H1 (cell line): ENCODE results near the gene KIF1B. TPM values are rescaled to one million over a fixed set of nuclear protein-coding genes. Genes with fewer than 3 reads are reported as not detected.

Source experiments
- CTCF ChIA-PET: fragments of 300-600 bp; sonication (Branson Sonifier 250); formaldehyde crosslinking; loops from one replicate; lab custom pipeline; 2021; ENCODE audit not compliant: partially characterized antibody; lab: Charles Lee
- POLR2A ChIA-PET: fragments of 300-600 bp; sonication (Branson Sonifier 250); formaldehyde crosslinking; loops from one replicate; lab custom pipeline; 2021; ENCODE audit warnings: inconsistent platforms; ENCODE audit not compliant: partially characterized antibody; lab: Charles Lee
- DNase-seq, 2 experiments: peaks; one replicate each; pipeline versions ENCODE4 v3.0.0 to v3.0.0-alpha.2; 2010 to 2022; ENCODE audit warnings: low spot score in 2 of 2, low read depth in 1 of 2, mixed read lengths in 1 of 2
- FAIRE-seq: peaks from 2 replicates; lab custom pipeline; 2011; peaks lifted over from hg19 to GRCh38; lab: Jason Lieb, UNC
- H2AFZ ChIP-seq: 2 replicates; pipeline ENCODE4 v1.8.1; 2012; ENCODE audit warnings: low read length, inconsistent platforms
- H2AK5ac ChIP-seq: 2 replicates; pipeline ENCODE4 v1.6.1; 2013; ENCODE audit warnings: low read depth, low read length
- H2BK120ac ChIP-seq: replicated peaks from 2 replicates; pipeline ENCODE3; 2013; ENCODE audit warnings: low read depth, low read length, inconsistent platforms
- H2BK12ac ChIP-seq: 2 replicates; pipeline ENCODE4 v1.6.1; 2013; ENCODE audit warnings: low read depth, low read length
- H2BK15ac ChIP-seq: 2 replicates; pipeline ENCODE4 v1.6.1; 2013; ENCODE audit warnings: low read length
- H2BK20ac ChIP-seq: 2 replicates; pipeline ENCODE4 v1.6.1; 2013; ENCODE audit warnings: low read length
- H2BK5ac ChIP-seq: 2 replicates; pipeline ENCODE4 v1.6.1; 2013; ENCODE audit warnings: low read depth, low read length
- H3K14ac ChIP-seq: 2 replicates; pipeline ENCODE4 v1.6.1; 2013; ENCODE audit warnings: inconsistent platforms; ENCODE audit not compliant: insufficient read length
- H3K18ac ChIP-seq: 2 replicates; pipeline ENCODE4 v1.6.1; 2013; ENCODE audit warnings: low read length; ENCODE audit errors: extremely low read depth
- H3K23ac ChIP-seq: 2 replicates; pipeline ENCODE4 v1.6.1; 2013; ENCODE audit warnings: inconsistent platforms; ENCODE audit not compliant: insufficient read length
- H3K23me2 ChIP-seq: 2 replicates; pipeline ENCODE4 v1.6.1; 2013; ENCODE audit warnings: low read depth, low read length
- H3K27ac ChIP-seq: 2 replicates; pipeline ENCODE4 v1.6.1; 2011; ENCODE audit warnings: low read depth, low read length, inconsistent platforms
- H3K27me3 ChIP-seq, 4 experiments: replicated peaks in 1 of 4; 1 replicate in 1 of 4; 2 replicates in 3 of 4; pipeline versions ENCODE4 v1.6.1 to v1.8.1; 2011 to 2013; ENCODE audit warnings: low read length in 3 of 4, mild to moderate bottlenecking in 3 of 4, inconsistent platforms in 2 of 4, mixed read lengths in 2 of 4, moderate library complexity in 1 of 4; ENCODE audit not compliant: control insufficient read depth in 3 of 4, insufficient read depth in 3 of 4; ENCODE audit errors: extremely low read depth in 1 of 4
- H3K36me3 ChIP-seq, 4 experiments: 2 replicates each; pipeline versions ENCODE4 v1.6.1 to v1.8.1; 2011 to 2013; ENCODE audit warnings: mild to moderate bottlenecking in 4 of 4, low read length in 3 of 4, moderate library complexity in 2 of 4, control low read depth in 1 of 4, inconsistent platforms in 1 of 4; ENCODE audit not compliant: insufficient read depth in 4 of 4, control insufficient read depth in 2 of 4
- H3K4ac ChIP-seq: replicated peaks from 2 replicates; pipeline ENCODE3; 2013; ENCODE audit warnings: low read length, low read depth, mixed read lengths, inconsistent platforms; ENCODE audit not compliant: insufficient read length
- H3K4me1 ChIP-seq, 4 experiments: replicated peaks in 1 of 4; 1 replicate in 1 of 4; 2 replicates in 3 of 4; pipeline versions ENCODE4 v1.6.1 to v1.8.1; 2011 to 2013; ENCODE audit warnings: low read length in 3 of 4, inconsistent platforms in 2 of 4, mixed read lengths in 1 of 4; ENCODE audit not compliant: insufficient read depth in 4 of 4, control insufficient read depth in 3 of 4
- H3K4me2 ChIP-seq, 2 experiments: 2 replicates each; pipeline versions ENCODE4 v1.6.1 to v1.8.1; 2011 to 2013; ENCODE audit warnings: low read depth in 2 of 2, low read length in 2 of 2, control low read depth in 1 of 2, inconsistent platforms in 1 of 2, mild to moderate bottlenecking in 1 of 2; ENCODE audit not compliant: insufficient read depth in 1 of 2
- H3K4me3 ChIP-seq, 4 experiments: fragments of 200-600, 300-600 bp in 1 of 4; sonication (generic), shearing (Covaris generic), sonication (Bioruptor Twin) in 1 of 4; 2 replicates each; pipeline versions ENCODE4 v1.5.1 to v1.8.1; 2011 to 2016; ENCODE audit warnings: low read length in 4 of 4, low read depth in 3 of 4, control low read depth in 2 of 4, inconsistent platforms in 2 of 4, mild to moderate bottlenecking in 2 of 4, mixed read lengths in 1 of 4, moderate library complexity in 1 of 4; ENCODE audit not compliant: insufficient read depth in 2 of 4; ENCODE audit errors: extremely low read depth in 1 of 4
- H3K56ac ChIP-seq: replicated peaks from 2 replicates; pipeline ENCODE3; 2013; ENCODE audit warnings: low read depth, mild to moderate bottlenecking, mixed read lengths, low read length, inconsistent platforms; ENCODE audit not compliant: insufficient read length
- H3K79me1 ChIP-seq: 2 replicates; pipeline ENCODE4 v1.6.1; 2013; ENCODE audit warnings: low read depth, low read length, control low read depth
- H3K79me2 ChIP-seq, 2 experiments: 2 replicates each; pipeline versions ENCODE4 v1.6.1 to v1.8.1; 2012 to 2013; ENCODE audit warnings: low read length in 2 of 2, mild to moderate bottlenecking in 2 of 2, inconsistent platforms in 1 of 2; ENCODE audit not compliant: insufficient read depth in 2 of 2, control insufficient read depth in 1 of 2
- H3K9ac ChIP-seq, 4 experiments: replicated peaks in 1 of 4; 1 replicate in 1 of 4; 2 replicates in 3 of 4; pipeline versions ENCODE4 v1.6.1 to v1.8.1; 2011 to 2013; ENCODE audit warnings: low read depth in 3 of 4, low read length in 3 of 4, control low read depth in 2 of 4, mild to moderate bottlenecking in 2 of 4, moderate library complexity in 2 of 4, inconsistent platforms in 1 of 4; ENCODE audit errors: extremely low read depth in 1 of 4
- H3K9me3 ChIP-seq, 2 experiments: 2 replicates each; pipeline versions ENCODE4 v1.6.1 to v1.8.1; 2012 to 2013; ENCODE audit warnings: mild to moderate bottlenecking in 2 of 2, moderate library complexity in 2 of 2, control low read depth in 1 of 2, inconsistent platforms in 1 of 2, low read depth in 1 of 2, low read length in 1 of 2, mixed read lengths in 1 of 2; ENCODE audit not compliant: insufficient read depth in 2 of 2
- H4K20me1 ChIP-seq, 2 experiments: replicated peaks in 1 of 2; 2 replicates each; pipeline versions ENCODE3 to v1.8.1; 2011 to 2013; ENCODE audit warnings: inconsistent platforms in 2 of 2, low read length in 2 of 2, mild to moderate bottlenecking in 1 of 2; ENCODE audit not compliant: insufficient read depth in 2 of 2, control insufficient read depth in 1 of 2
- H4K5ac ChIP-seq: 2 replicates; pipeline ENCODE4 v1.6.1; 2013; ENCODE audit warnings: low read length, low read depth, mixed read lengths, inconsistent platforms; ENCODE audit not compliant: insufficient read length
- H4K8ac ChIP-seq: 2 replicates; pipeline ENCODE4 v1.8.0; 2013; ENCODE audit warnings: mild to moderate bottlenecking, moderate library complexity, low read length, inconsistent platforms; ENCODE audit not compliant: insufficient read depth; ENCODE audit errors: extremely low read depth
- H4K91ac ChIP-seq: replicated peaks from 2 replicates; pipeline ENCODE3; 2013; ENCODE audit warnings: low read length, mixed read lengths, inconsistent platforms; ENCODE audit not compliant: insufficient read length
- CBX5 ChIP-seq: fragments of 300-800, 300-1000 bp; sonication (generic); IDR thresholded peaks from 2 replicates; pipeline ENCODE4 v1.7.1; 2016; ENCODE audit warnings: antibody characterized with exemption, low read length, low read depth
- HDAC2 ChIP-seq, 2 experiments: fragments of 300-600 bp in 1 of 2; sonication (generic) in 1 of 2; IDR thresholded peaks; 2 replicates each; pipeline ENCODE4 v1.6.1; 2011 to 2012; ENCODE audit warnings: low read depth in 2 of 2, low read length in 2 of 2, mild to moderate bottlenecking in 2 of 2, moderate library complexity in 2 of 2, borderline replicate concordance in 1 of 2, inconsistent platforms in 1 of 2
- KDM1A ChIP-seq: fragments of 200-600, 300-600 bp; sonication (generic); IDR thresholded peaks from 2 replicates; pipeline ENCODE4 v1.7.1; 2016; ENCODE audit warnings: mild to moderate bottlenecking, low read length, borderline replicate concordance
- RNF2 ChIP-seq: fragments of 200-900, 300-1000 bp; sonication (generic); IDR thresholded peaks from 2 replicates; pipeline ENCODE4 v1.7.1; 2016; ENCODE audit warnings: borderline replicate concordance, low read depth, mild to moderate bottlenecking, antibody characterized with exemption, low read length; ENCODE audit not compliant: poor library complexity, severe bottlenecking; ENCODE audit errors: missing control alignments
- ZNF274 ChIP-seq: IDR thresholded peaks from 2 replicates; pipeline ENCODE4 v1.7.0; 2012; ENCODE audit warnings: low read length, borderline replicate concordance; ENCODE audit errors: extremely low read depth
- WGBS, 2 experiments: shearing (Covaris generic) in 1 of 2; methylation state at CpG; one replicate each; pipeline versions ENCODE4 v1.1.6 to v1.1.7; 2013 to 2015; ENCODE audit warnings: low lambda C conversion rate in 2 of 2, mixed read lengths in 2 of 2, inconsistent platforms in 1 of 2, low coverage in 1 of 2, missing lambda C conversion rate in 1 of 2; ENCODE audit not compliant: insufficient replicate concordance in 2 of 2, insufficient coverage in 1 of 2, insufficient read length in 1 of 2; ENCODE audit errors: extremely low coverage in 1 of 2, missing lambda C conversion rate in 1 of 2; 5-methylcytosine and 5-hydroxymethylcytosine counted together
- polyA plus RNA-seq, 7 experiments: library from polyadenylated mRNA; depleted of rRNA in 3 of 7; stranded (reverse) in 5 of 7; unstranded in 2 of 7; fragments of >200 nt in 5 of 7; fragments of 200-250 nt in 2 of 7; gene quantifications; 1 replicate in 5 of 7; 2 replicates in 1 of 7; 4 replicates in 1 of 7; pipeline versions ENCODE4 v1.2.1 to v1.2.3, GENCODE V29; 2011 to 2013; ENCODE audit warnings: missing spikeins in 2 of 7, mixed read lengths in 2 of 7
- total RNA-seq: library from RNA; stranded (reverse); fragmentation: NEBNext Ultra II Directional; extraction: Animal tissue kit (Norgen Biotek cat#: 25700); gene quantifications from 2 replicates; pipeline ENCODE4 v1.2.1, GENCODE V29; 2021
- TF ChIP-seq, protein P1 (sequence below), 3 experiments: IDR thresholded peaks; 1 replicate in 2 of 3; 2 replicates in 1 of 3; pipeline versions ENCODE4 v1.5.1 to v1.6.1; 2011; ENCODE audit warnings: low read length in 3 of 3, mild to moderate bottlenecking in 3 of 3, inconsistent platforms in 2 of 3, low read depth in 1 of 3, moderate library complexity in 1 of 3; ENCODE audit not compliant: insufficient read depth in 1 of 3; ENCODE audit errors: control extremely low read depth in 1 of 3

Gene KIF1B
- total and polyA plus RNA-seq, 2 of the 8 experiments (the other 6 are each of a cell fraction or from before 2014, with no cell fraction given): 39.1 to 74.2 TPM

DNA sequence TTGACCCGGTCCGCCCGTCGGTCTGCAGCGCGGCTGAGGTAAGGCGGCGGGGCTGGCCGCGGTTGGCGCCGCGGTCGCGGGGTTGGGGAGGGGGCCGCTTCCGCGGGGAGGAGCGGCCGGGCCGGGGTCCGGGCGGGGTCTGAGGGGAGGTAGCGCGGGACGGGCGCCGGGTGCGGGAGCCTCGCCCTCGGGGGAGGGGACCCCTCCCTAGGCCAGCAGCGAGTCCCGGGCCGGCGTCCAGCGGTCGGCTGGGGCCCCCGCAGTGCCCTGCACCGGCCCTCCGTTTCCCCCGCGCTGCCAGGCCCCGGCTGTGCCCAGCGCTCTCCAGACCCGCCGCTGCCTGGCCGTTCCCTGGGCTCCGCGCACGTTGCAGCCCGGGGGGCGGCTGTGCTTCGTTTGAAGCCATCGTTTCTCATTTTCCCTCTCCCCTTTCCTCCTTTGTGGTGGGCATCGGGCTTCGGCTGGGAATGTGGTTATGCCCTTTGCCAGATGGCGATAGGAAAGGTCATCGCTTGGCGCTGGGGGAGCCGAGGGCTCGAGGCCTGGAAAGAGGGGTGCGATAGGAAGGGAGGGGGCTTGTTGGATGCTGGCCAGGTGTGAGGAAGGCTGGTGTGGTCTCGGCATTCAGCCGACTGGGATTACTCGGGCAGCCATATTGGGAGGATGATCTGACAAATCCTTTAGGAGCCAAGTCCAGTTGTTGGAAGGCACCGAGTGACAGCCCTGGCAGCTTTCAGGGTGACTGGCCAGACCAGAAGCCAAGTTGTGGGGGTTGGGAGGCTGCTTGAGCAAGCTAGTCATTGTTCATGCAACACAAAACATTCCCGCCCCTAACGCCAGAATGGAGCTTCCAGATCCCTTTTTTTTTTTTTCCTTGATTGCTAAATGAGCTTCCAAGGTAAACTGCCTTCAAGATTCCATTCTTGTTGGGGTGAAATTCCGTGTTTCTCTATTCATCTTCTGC is 753 bp downstream of the KIF1B start:
- Histone ChIP-seq H3K23me2 (peaks cover 15% of the 10 kb centered on the region), H3K4me2 (peak overlapping the region; percentile 78 to 99), H2AK5ac (peak overlapping the region; percentile 20; the same call in 1 of the 2 replicates), H3K27me3 (no peaks in the 10 kb centered on the region), H3K79me1 (peaks cover 2% of the 10 kb centered on the region; the same call in 1 of the 2 replicates), H3K4me1 (peaks cover 0 to 4% (median 2%) of the 10 kb centered on the region in 4 experiments; a peak in 4 of 7 replicates), H3K79me2 (peaks cover 22 to 49% of the 10 kb centered on the region in 2 experiments), H4K5ac (peak overlapping the region; percentile 67), H2BK12ac (peak overlapping the region; percentile 90; the same call in 1 of the 2 replicates), H4K8ac (peak overlapping the region; percentile 96), H3K9me3 (no peaks in the 10 kb centered on the region), H3K14ac (peak overlapping the region; percentile 9), H3K9ac (peak overlapping the region; percentile 86 to 98 (median 91)), H2BK20ac (no peak overlapping the region), H3K18ac (peak overlapping the region; percentile 97), H2BK120ac (no peak overlapping the region), H2AFZ (0 out of 2 replicates have a peak overlapping the region, but pooled peaks have one; percentile 1), H3K4ac (peak overlapping the region; percentile 74), H4K91ac (peak overlapping the region; percentile 95), H4K20me1 (peaks cover 6 to 12% of the 10 kb centered on the region in 2 experiments), H3K23ac (no peak overlapping the region), H3K4me3 (peak overlapping the region; percentile 79 to 95 (median 94)), H3K27ac (peak overlapping the region; percentile 72), H2BK15ac (peak overlapping the region; percentile 88; the same call in 1 of the 2 replicates), H2BK5ac (peak overlapping the region; percentile 76), H3K56ac (peak overlapping the region; percentile 63), H3K36me3 (no peaks in the 10 kb centered on the region)
- ChIA-PET CTCF (interaction anchor here (0.5 to 2.4 kb wide), 18 partner anchors 8 to 466 kb away, joined by 3 to 14 read pairs (median 4); no protein-coding TSS in a partner anchor), POLR2A (interaction anchor here (0.6 to 2.2 kb wide), 9 partner anchors 11 to 178 kb away, joined by 3 to 8 read pairs (median 4); partner anchors contain the start of gene UBE4B)
- 2% methylated on average over 34 of the region's 69 CpGs; no CpG with 5 or more reads in 1 of the 2 experiments for WGBS, 2 experiments
- FAIRE-seq (no peak), DNase-seq (peak in 1 of 2 experiments; percentile 65)
- TF ChIP-seq ZNF274 (no peak), HDAC2 (IDR thresholded peaks at IDR 0.05; ENCODE audit: borderline replicate concordance in 1 of 2, low read depth in 2 of 2, low read length in 2 of 2) (no peak; a peak in 1 of 4 replicates), KDM1A (no peak), RNF2 (no peak), CBX5 (no peak)
- TF ChIP-seq, protein P1, sequence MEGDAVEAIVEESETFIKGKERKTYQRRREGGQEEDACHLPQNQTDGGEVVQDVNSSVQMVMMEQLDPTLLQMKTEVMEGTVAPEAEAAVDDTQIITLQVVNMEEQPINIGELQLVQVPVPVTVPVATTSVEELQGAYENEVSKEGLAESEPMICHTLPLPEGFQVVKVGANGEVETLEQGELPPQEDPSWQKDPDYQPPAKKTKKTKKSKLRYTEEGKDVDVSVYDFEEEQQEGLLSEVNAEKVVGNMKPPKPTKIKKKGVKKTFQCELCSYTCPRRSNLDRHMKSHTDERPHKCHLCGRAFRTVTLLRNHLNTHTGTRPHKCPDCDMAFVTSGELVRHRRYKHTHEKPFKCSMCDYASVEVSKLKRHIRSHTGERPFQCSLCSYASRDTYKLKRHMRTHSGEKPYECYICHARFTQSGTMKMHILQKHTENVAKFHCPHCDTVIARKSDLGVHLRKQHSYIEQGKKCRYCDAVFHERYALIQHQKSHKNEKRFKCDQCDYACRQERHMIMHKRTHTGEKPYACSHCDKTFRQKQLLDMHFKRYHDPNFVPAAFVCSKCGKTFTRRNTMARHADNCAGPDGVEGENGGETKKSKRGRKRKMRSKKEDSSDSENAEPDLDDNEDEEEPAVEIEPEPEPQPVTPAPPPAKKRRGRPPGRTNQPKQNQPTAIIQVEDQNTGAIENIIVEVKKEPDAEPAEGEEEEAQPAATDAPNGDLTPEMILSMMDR (IDR thresholded peaks at IDR 0.05; ENCODE audit: control extremely low read depth in 1 of 3, insufficient read depth in 1 of 3, low read depth in 1 of 3, low read length in 3 of 3): no peak
